Activated CD8-positive, alpha-beta memory T cell treated with anti-CD3 and anti-CD28 coated beads for 36 hours (primary cell): Measurements from ENCODE around the gene SH2D1B. TPM values are rescaled to one million over a fixed set of nuclear protein-coding genes. Genes with fewer than 3 reads are reported as not detected.

Source experiments
- CTCF ChIA-PET: fragments of 350-600 bp; sonication (Branson Sonifier 250); formaldehyde crosslinking; loops from one replicate; lab custom pipeline; 2021; ENCODE audit warnings: antibody characterized with exemption; lab: Charles Lee
- POLR2A ChIA-PET: fragments of 350-600 bp; sonication (Branson Sonifier 250); formaldehyde crosslinking; loops from one replicate; lab custom pipeline; 2021; ENCODE audit warnings: antibody characterized with exemption; lab: Charles Lee
- total RNA-seq, 2 experiments: library from RNA; stranded (reverse); gene quantifications; one replicate each; pipeline ENCODE4 v1.2.3, GENCODE V29; 2021

SH2D1B gene
- total RNA-seq, 2 experiments from 2014 or later, result not detected

GRCh38 chr1:162385280-162385623 is 26.7 kb downstream of the SH2D1B start:
- POLR2A ChIA-PET, result no interaction called here
- CTCF ChIA-PET, result no interaction called here

GRCh38 chr1:162384601-162385279 is 27.2 kb downstream of the SH2D1B start:
- POLR2A ChIA-PET, result no interaction called here
- CTCF ChIA-PET, result no interaction called here

DNA sequence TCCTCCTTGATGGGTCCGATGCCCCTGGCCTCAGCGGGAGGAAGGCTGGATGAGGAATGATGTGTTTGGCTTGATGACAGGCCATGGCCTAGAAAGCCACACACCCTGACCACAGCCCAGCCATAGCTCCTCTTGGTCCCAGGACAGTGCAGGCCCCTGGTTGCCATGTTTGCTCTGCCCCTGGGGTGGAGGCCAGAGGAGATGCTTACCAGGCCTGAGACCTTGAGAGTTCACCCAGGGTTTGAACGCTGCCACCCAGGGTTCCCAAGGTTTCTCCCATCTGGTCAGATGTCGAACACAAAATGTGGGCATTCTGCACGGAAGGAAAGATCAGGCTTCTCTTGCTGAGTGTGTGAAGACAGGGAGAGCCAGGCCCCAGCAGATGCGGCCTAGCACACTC is 27.8 kb downstream of the SH2D1B start:
- CTCF ChIA-PET, result no interaction called here
- POLR2A ChIA-PET, result no interaction called here

GRCh38 chr1:162383516-162383915 is 28.4 kb downstream of the SH2D1B start:
- POLR2A ChIA-PET, result no interaction called here

DNA sequence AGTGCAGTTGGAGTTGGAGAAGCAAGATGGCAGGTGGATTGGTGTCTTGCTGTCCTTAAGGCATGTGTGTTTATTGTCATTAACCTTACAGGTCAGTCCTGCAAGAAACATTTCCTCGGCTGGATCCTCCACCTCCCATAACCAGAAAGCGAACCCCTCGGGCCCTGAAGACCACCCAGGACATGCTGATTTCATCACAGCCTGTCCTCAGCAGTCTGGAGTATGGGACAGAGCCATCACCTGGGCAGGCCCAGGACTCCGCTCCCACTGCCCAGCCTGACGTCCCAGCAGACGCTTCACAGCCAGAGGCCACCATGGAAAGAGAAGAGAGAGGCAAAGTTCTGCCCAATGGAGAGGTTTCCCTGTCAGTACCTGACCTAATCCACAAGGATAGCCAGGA is 28.8 kb downstream of the SH2D1B start:
- ChIA-PET POLR2A (no interaction called here), CTCF (no interaction called here)

More at GRCh38 chr1:162383516-162383915, 28.4 kb downstream of the SH2D1B start:
- CTCF ChIA-PET, result no interaction called here

DNA sequence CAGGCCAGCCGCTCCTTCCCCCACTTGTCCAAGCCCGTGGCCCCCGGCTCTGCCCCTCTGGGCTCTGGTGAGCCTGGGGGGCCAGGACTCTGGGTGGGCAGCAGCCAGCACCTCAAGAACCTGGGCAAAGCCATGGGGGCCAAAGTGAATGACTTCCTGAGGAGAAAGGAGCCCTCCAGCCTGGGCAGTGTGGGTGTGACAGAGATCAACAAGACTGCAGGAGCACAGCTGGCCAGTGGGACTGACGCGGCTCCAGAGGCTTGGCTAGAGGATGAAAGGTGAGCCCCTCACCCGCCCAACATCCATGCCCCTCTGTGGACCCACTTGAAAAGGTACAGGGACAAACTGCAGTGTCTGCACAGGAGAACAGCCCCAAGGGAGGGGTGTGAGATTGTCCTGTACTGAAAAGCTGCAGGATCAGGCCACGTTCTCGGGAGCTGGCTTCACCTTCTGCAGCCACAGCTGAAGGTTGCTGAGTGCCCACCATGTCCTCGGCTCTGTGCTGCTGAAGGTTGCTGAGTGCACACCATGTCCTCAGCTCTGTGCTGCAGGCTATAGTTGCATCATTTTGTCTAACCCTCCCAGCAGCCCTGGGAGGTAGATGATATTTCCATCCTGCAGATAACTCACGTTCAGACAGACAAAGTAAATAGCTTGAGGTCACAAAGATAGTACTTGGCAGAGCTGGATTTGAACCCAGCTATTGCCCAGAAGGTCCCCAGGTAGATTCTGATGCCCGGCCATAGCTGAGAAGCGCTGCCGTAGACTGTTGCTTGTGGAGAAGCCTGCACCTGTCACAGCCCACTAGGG is 29.8 kb downstream of the SH2D1B start:
- CTCF ChIA-PET, result no interaction called here
- POLR2A ChIA-PET, result no interaction called here

- ChIA-PET POLR2A (no interaction called here), CTCF (no interaction called here)
Measured at GRCh38 chr1:162381383-162381782, 30.6 kb downstream of the SH2D1B start, which contains the start of gene C1orf226. C1orf226 (plus strand) TSS chr1:162381728; CDS start chr1:162381902, 174 bp downstream.

GRCh38 chr1:162380061-162380846 is 31.7 kb downstream of the SH2D1B start:
- ChIA-PET CTCF (no interaction called here), POLR2A (no interaction called here)

GRCh38 chr1:162376691-162377090 is 35.2 kb downstream of the SH2D1B start, which contains the start of gene SPATA46:
SPATA46 (minus strand) TSS chr1:162376854; CDS start chr1:162376790, 64 bp downstream.
- ChIA-PET POLR2A (no interaction called here), CTCF (no interaction called here)

DNA sequence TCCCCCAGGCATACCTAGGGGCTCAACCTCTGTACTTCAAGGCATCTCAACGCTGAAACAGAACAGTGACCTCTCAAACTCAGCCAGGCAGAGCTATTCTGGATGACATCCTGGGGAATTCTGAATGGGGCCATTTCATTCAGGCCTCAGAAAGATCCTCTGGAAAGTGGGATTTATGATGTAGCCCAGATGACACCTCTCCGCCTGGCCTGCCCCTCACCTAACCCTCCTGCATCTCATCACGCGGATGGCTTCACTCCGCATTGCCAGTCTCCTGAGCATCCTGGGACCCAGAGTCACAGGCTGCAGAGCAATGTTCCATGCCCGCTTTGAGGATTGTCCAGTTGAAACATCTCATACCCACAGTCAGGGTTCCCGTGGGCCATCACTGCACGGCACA is 36.5 kb downstream of the SH2D1B start:
- CTCF ChIA-PET, result interaction anchor here (0.7 kb wide), 1 partner anchor 157 kb away, joined by 3 read pairs; no protein-coding TSS in a partner anchor
- POLR2A ChIA-PET, result no interaction called here

- CTCF ChIA-PET, result no interaction called here
- POLR2A ChIA-PET, result no interaction called here
Measured at GRCh38 chr1:162374406-162374805, 37.5 kb downstream of the SH2D1B start.

DNA sequence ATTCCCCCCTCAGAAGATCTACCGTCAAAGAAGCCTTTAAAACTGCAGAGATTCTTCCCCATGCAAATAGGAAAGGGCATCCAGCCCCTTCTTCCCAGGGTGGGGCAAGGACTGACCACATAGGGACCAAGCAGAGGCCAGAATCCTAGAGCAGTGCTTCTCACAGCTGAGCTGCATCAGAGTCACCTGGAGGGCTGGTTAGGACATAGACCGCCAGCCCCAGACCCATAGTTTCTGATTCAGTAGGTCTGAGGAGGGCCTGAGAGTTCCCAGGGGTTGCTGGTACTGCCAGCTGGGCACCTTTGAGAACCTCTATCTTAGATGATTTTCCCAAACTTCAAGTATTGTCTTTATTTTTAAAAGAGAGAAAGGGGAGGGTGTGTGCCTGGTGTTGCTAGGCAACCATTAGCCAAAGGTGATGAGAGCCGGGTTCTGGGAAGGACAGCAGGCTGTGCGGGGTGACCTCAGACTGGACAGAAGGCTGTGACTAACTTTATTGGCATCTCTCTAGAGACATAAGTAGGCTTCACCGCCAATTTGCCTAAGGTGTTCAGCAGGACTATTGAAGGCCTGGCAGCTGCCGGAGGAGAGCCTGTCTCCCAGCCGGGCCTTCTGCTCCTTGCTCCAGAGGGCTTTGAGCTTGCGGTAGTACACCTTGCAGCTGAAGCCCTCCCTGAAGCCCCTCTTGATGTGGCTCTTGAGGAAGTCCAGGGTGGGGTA is 38.2 kb downstream of the SH2D1B start:
- ChIA-PET POLR2A (no interaction called here), CTCF (no interaction called here)

GRCh38 chr1:162373072-162373427 is 38.9 kb downstream of the SH2D1B start:
- CTCF ChIA-PET, result no interaction called here

DNA sequence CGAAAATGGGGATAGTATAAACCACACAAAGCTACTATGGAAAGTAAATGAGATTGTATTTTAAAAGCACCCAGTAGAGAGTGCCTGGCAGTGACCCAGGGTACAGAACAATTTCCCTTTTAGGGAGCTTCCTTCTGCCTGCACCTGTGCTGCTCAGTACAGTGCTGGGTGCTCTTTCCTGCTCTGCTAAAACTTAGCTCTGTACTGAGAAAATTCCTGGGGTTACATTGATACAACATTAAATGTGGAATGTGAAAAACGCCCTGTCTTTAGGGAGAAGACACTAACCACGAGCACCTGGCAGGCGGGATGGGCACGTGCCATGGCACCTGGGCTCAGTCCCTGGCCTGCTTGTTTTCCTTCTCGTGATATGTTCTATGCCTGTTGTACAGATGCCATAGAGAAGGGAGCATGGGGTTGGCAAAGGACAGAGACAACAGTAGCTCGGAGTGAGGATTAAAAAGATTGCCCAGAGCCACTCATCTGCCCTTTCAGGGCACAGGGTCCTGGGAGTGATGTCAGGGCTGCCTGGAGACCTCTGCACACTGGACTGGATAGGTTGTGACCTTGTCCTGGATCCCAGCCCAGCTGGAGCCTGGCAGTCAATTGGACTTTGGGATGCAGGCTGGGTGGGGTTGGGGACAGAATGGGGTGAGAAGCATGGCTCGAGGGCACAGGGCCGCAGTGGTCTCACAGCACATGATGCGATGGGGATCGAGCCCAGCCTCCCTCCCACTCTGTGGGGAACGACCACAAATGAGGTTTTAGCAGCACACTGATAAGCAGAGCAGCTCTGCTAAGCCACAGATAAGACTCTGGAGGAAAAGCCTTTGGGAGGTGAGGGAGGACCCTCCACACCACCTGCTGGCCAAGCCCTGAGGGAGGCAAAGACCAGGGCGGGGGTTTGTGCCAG is 39.5 kb downstream of the SH2D1B start:
- POLR2A ChIA-PET, result interaction anchor here (0.5 kb wide), 1 partner anchor 189 kb away, joined by 3 read pairs; the partner anchor contains the start of gene UAP1
- CTCF ChIA-PET, result no interaction called here

More at GRCh38 chr1:162373072-162373427, 38.9 kb downstream of the SH2D1B start:
- POLR2A ChIA-PET, result no interaction called here

DNA sequence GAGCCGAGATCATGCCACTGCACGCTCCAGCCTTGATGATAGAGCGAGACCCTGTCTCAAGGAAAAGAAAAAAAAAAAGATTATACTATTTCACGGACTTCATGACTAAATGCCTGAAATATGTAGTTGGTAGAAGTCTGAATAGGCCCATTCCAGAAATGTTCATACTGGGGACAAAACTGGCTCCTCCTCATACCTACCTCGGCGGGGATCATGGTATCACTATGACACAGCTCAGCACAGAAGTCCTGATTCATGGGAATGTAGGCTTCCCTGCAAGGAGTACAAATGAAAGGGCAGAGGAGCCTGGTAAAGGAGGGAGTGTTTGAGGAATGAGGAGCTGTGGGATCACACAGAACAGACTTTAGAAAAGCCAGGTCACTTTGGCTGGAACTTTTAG is 40.3 kb downstream of the SH2D1B start:
- CTCF ChIA-PET, result no interaction called here
- POLR2A ChIA-PET, result interaction anchor here (0.5 kb wide), 1 partner anchor 190 kb away, joined by 3 read pairs; the partner anchor contains the start of gene UAP1

DNA sequence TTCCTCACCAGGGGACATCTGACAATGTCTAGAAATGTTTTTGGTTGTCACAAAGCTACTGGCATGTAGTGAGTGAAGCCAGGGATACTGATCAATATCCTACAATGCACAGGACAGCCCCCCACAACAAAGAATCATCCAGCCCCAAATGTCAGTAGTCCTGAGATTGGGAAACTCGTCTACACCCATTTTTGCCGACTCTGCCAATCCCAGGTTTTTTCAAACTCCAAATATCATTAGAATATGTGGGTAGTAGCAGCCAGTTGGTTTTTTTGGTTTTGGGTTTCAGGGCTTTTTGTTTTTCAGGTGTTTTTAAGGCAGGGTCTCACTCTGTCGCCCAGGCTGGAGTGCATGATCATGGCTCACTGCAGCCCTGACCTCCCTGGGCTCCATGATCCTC is 41.2 kb downstream of the SH2D1B start:
- POLR2A ChIA-PET, result no interaction called here

DNA sequence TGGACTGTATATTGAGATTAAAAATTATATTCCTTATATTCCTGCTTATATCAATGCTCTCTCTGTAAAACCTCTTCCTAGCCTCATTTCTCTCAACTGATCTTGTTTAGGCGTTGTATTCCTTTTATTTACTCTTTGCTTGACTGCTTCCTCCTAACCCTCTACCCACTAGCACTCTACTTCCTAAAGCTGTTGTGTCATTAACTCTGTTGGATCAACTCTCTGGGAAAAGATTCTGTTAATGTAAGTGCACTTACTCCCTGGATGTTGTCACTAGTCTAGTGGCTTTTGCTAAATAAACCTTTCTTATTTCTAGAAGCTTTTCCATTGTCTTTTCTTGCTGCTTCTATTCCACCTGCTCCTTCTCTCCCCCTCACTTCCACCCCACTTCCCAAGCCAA is 41.8 kb downstream of the SH2D1B start:
- POLR2A ChIA-PET, result no interaction called here
- CTCF ChIA-PET, result no interaction called here

More for the DNA sequence above, 41.2 kb downstream of the SH2D1B start:
- CTCF ChIA-PET, result no interaction called here

DNA sequence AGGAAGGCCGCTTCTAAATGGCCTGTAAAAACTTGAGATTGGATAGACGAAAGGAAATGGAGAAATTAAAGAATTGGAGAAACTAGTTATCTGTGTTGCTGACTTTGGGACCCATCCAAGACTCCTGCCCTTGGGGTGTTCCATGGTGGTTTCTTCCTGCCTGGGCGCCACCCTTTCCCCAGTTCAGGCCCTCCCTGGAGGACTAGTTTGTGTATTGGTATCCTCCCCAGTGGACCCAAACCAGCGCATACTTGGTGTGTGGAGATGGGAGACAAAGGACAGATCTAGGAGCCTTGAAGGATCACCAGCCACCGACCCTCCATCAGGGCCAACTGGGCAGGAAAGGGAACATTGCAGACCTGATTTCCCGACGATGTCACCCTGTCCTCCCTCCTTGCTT is 42.4 kb downstream of the SH2D1B start:
- ChIA-PET CTCF (no interaction called here), POLR2A (no interaction called here)
